Activated CD4-positive, CD25-positive, alpha-beta regulatory T cell treated with anti-CD3 and anti-CD28 coated beads, Interleukin-2, amount 50 U/mL, for 72 hours (primary cell): ENCODE data around the gene RBM47.
"Not testable (repeated sequence)": the region's sequence is repeated elsewhere in the genome, so short reads cannot be mapped to it uniquely, and the experiment has no call there.

ENCODE experiments used
- DNase-seq: peaks from one replicate; pipeline ENCODE4 v3.0.0; 2021

Gene RBM47

GRCh38 chr4:40559585-40560465 lies 69.8 kb downstream of the RBM47 start:
- DNase-seq = no peak

- no peak for DNase-seq
Observed at GRCh38 chr4:40557736-40558135, 71.9 kb downstream of the RBM47 start.

- DNase-seq = no peak
Observed at GRCh38 chr4:40555176-40555900, 74.3 kb downstream of the RBM47 start.

- not testable (repeated sequence) for DNase-seq
Observed at GRCh38 chr4:40554641-40555040, 75.0 kb downstream of the RBM47 start.

GRCh38 chr4:40553995-40554394 lies 75.7 kb downstream of the RBM47 start:
- DNase-seq = no peak

GRCh38 chr4:40552536-40552935 lies 77.1 kb downstream of the RBM47 start:
- DNase-seq = no peak

- DNase-seq = not testable (repeated sequence)
Observed at GRCh38 chr4:40551568-40552136, 78.0 kb downstream of the RBM47 start.

- DNase-seq = no peak
Observed at GRCh38 chr4:40550948-40551462, 78.7 kb downstream of the RBM47 start.

GRCh38 chr4:40550196-40550595 lies 79.5 kb downstream of the RBM47 start:
- no peak for DNase-seq

GRCh38 chr4:40548256-40548655 lies 81.4 kb downstream of the RBM47 start:
- DNase-seq = no peak

- no peak for DNase-seq
Observed at GRCh38 chr4:40547789-40548132, 81.9 kb downstream of the RBM47 start.

- no peak for DNase-seq
Observed at GRCh38 chr4:40546969-40547788, 82.5 kb downstream of the RBM47 start.

GRCh38 chr4:40546506-40546905 lies 83.2 kb downstream of the RBM47 start:
- DNase-seq = no peak

- DNase-seq = not testable (repeated sequence)
Observed at GRCh38 chr4:40545487-40545886, 84.2 kb downstream of the RBM47 start.

GRCh38 chr4:40544221-40544620 lies 85.4 kb downstream of the RBM47 start:
- DNase-seq = no peak

- DNase-seq = no peak
Observed at GRCh38 chr4:40540800-40541199, 88.9 kb downstream of the RBM47 start.

GRCh38 chr4:40536032-40536431 lies 93.6 kb downstream of the RBM47 start:
- DNase-seq = no peak

GRCh38 chr4:40531636-40532023 lies 98.0 kb downstream of the RBM47 start:
- no peak for DNase-seq

GRCh38 chr4:40530961-40531635 lies 98.6 kb downstream of the RBM47 start:
- DNase-seq = no peak

GRCh38 chr4:40526741-40527140 lies 102.9 kb downstream of the RBM47 start:
- no peak for DNase-seq

- no peak for DNase-seq
Observed at GRCh38 chr4:40525752-40526598, 103.7 kb downstream of the RBM47 start.
